Measurements from ENCODE around the gene HACD2.

Gene HACD2

GRCh38 chr3:123485551-123485950 lies 99.3 kb downstream of the HACD2 start:
- TF ChIP-seq POLR2A (IDR thresholded peaks at IDR 0.05; ENCODE audit: extremely low read depth, insufficient read length) (no peak), MYC (IDR thresholded peaks at IDR 0.05; ENCODE audit: low read depth, low read length) (no peak), MAX (IDR thresholded peaks at IDR 0.05; ENCODE audit: low read depth, low read length) (no peak), CTCF (IDR thresholded peaks at IDR 0.05; ENCODE audit: low read depth, low read length) (no peak)
- DNase-seq (ENCODE audit: low read depth) = no peak

DNA sequence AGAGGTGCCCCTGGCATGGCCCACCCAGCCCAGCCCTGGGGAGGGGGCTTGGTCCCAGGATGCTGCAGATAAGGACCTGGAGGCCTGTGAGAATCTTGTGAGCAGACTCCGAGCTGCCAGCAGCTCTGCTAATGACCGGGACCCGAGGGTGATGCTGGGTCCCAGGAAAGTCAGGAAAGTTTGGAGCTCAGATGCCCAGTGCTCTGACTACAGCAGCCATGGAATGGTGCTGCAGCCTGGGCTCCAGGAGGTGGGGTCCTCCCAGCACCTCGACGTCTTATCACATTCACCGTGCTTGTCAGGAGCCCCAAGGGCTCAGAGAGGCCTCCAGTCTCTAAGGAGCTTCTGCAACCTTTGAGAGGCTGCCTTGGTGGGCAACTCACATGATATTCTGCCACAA lies 101.7 kb downstream of the HACD2 start:
- no peak for DNase-seq (ENCODE audit: low read depth)
- TF ChIP-seq MYC (IDR thresholded peaks at IDR 0.05; ENCODE audit: low read depth, low read length) (no peak), CTCF (IDR thresholded peaks at IDR 0.05; ENCODE audit: low read depth, low read length) (no peak)
- H3K4me3 ChIP-seq (ENCODE audit: low read depth, low read length) = no peak overlapping the region

More at GRCh38 chr3:123485551-123485950, 99.3 kb downstream of the HACD2 start:
- no peak overlapping the region for H3K4me3 ChIP-seq (ENCODE audit: low read depth, low read length)

GRCh38 chr3:123481722-123482457 lies 103.0 kb downstream of the HACD2 start:
- TF ChIP-seq MYC (IDR thresholded peaks at IDR 0.05; ENCODE audit: low read depth, low read length) = no peak
- no peak for TF ChIP-seq MAX (IDR thresholded peaks at IDR 0.05; ENCODE audit: low read depth, low read length)
- no peak for TF ChIP-seq POLR2A (IDR thresholded peaks at IDR 0.05; ENCODE audit: extremely low read depth, insufficient read length)
- TF ChIP-seq CTCF (IDR thresholded peaks at IDR 0.05; ENCODE audit: low read depth, low read length) = no peak
- no peak for DNase-seq (ENCODE audit: low read depth)
- H3K4me3 ChIP-seq (ENCODE audit: low read depth, low read length) = no peak overlapping the region

DNA sequence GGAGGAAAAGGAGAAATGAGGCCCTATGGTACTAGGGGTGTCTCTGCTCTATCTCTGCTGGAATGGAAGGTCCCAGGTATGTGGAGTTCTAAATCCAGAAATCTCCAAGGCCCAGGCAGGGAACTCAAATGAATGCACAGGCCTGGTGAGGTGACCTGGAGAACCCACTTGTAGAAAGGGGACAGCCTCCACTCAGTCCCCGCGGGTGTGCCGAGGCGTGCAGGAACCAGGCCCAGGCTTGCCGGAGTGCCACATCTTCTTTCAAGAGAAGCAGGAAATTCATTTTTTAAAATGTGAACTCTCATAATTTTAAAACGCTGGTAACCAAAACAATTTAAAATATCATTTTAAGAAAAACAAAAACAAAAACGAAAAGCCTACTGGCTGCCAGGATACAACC lies 103.8 kb downstream of the HACD2 start:
- TF ChIP-seq MAX (IDR thresholded peaks at IDR 0.05; ENCODE audit: low read depth, low read length) = no peak
- TF ChIP-seq CTCF (IDR thresholded peaks at IDR 0.05; ENCODE audit: low read depth, low read length) = no peak
- H3K4me3 ChIP-seq (ENCODE audit: low read depth, low read length) = no peak overlapping the region
- no peak for DNase-seq (ENCODE audit: low read depth)

DNA sequence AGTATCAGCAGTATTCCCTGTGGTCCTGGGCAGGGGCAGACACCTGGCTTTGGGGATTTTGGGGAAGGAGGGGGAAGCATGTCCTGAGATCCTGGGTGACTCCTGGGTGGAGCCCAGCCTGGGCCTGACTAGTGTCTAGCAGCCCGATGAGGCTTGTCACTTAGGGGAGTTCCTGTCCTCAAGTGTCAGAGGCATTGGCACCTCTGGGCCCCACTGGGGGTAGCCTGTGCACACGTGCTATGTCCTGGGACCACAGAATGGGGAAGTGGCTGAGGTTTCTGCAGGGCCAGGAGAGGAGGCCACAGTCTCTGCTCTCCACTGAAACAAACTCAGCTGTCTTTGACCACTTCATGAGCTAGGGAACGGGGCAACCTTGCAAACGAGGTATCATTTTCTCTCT lies 104.4 kb downstream of the HACD2 start:
- no peak overlapping the region for H3K4me3 ChIP-seq (ENCODE audit: low read depth, low read length)
- DNase-seq (ENCODE audit: low read depth) = peak; percentile 52
- TF ChIP-seq MAX (IDR thresholded peaks at IDR 0.05; ENCODE audit: low read depth, low read length) (peak; percentile 83), MYC (IDR thresholded peaks at IDR 0.05; ENCODE audit: low read depth, low read length) (peak; percentile 40; the same call in 1 of the 2 replicates), POLR2A (IDR thresholded peaks at IDR 0.05; ENCODE audit: extremely low read depth, insufficient read length) (no peak)

GRCh38 chr3:123479891-123480290 lies 105.0 kb downstream of the HACD2 start:
- TF ChIP-seq POLR2A (IDR thresholded peaks at IDR 0.05; ENCODE audit: extremely low read depth, insufficient read length) (no peak), MAX (IDR thresholded peaks at IDR 0.05; ENCODE audit: low read depth, low read length) (no peak), CTCF (IDR thresholded peaks at IDR 0.05; ENCODE audit: low read depth, low read length) (no peak)
- DNase-seq (ENCODE audit: low read depth) = no peak
- H3K4me3 ChIP-seq (ENCODE audit: low read depth, low read length) = no peak overlapping the region
